ENCODE measurements around the gene GCSAM.

- TF ChIP-seq EP300 (IDR thresholded peaks at IDR 0.05; ENCODE audit: borderline replicate concordance) = no peak
- no peak for TF ChIP-seq CREB1 (IDR thresholded peaks at IDR 0.05; ENCODE audit: low read depth)
- no peak for TF ChIP-seq MAX (IDR thresholded peaks at IDR 0.05)
- no peak for TF ChIP-seq YY1 (IDR thresholded peaks at IDR 0.05; ENCODE audit: low read depth)
- TF ChIP-seq REST (IDR thresholded peaks at IDR 0.05; ENCODE audit: low read depth) = no peak
Observed at GRCh38 chr3:112131111-112131510, 1.9 kb downstream of the GCSAM start.

Measured in Ishikawa (cell line).